ENCODE data around the gene PRDX1. TPM values are rescaled to one million over a fixed set of nuclear protein-coding genes. Genes with fewer than 3 reads are reported as not detected.
A peak's percentile ranks its signal among the peaks of the same experiment; 100 is the strongest.
"Not testable (repeated sequence)": the region's sequence is repeated elsewhere in the genome, so short reads cannot be mapped to it uniquely, and the experiment has no call there.

PRDX1 gene
- total and polyA plus RNA-seq, 3 donors from 2014 or later: 180 to 251 (median 185) TPM

DNA sequence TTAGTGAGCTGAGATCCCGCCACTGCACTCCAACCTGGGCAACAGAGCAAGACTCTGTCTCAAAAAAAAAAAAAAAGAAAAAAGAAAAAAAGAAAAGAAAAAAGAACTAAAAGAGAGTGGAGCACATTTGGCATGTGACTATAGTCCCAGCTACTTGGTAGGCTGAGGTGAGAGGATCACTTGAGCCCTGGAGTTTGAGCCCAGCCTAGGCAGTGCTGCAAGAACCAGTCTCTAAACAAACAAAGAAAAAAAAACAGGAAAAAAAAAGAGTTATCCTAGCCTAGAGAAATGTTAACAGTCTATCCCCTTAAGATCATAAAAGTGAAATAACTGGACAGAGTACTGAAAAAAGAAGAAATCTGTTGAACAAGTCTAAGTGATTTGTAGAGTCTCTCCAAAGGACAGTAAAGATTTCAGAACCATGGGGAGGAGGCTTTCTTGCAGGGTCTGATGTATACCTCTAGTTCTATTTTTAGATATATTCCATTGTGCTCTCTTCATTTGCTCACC, 4.5 kb upstream of the PRDX1 start:
- H3K36me3 ChIP-seq (ENCODE audit: low read depth, missing control alignments): no peaks in the 10 kb centered on the region
- no peaks in the 10 kb centered on the region for H3K27me3 ChIP-seq
- no peak overlapping the region for H3K27ac ChIP-seq
- WGBS, 2 donors: 92 to 100% methylated on average over 1 of the region's 1 CpG
- H3K4me1 ChIP-seq: no peaks in the 10 kb centered on the region
- DNase-seq: no peak
- intact Hi-C loops (cut with DNase I; ENCODE audit: low total_unique reads): no loop called here
- no peaks in the 10 kb centered on the region for H3K9me3 ChIP-seq
- no peak for TF ChIP-seq POLR2A (IDR thresholded peaks at IDR 0.05)
- TF ChIP-seq, protein P1, sequence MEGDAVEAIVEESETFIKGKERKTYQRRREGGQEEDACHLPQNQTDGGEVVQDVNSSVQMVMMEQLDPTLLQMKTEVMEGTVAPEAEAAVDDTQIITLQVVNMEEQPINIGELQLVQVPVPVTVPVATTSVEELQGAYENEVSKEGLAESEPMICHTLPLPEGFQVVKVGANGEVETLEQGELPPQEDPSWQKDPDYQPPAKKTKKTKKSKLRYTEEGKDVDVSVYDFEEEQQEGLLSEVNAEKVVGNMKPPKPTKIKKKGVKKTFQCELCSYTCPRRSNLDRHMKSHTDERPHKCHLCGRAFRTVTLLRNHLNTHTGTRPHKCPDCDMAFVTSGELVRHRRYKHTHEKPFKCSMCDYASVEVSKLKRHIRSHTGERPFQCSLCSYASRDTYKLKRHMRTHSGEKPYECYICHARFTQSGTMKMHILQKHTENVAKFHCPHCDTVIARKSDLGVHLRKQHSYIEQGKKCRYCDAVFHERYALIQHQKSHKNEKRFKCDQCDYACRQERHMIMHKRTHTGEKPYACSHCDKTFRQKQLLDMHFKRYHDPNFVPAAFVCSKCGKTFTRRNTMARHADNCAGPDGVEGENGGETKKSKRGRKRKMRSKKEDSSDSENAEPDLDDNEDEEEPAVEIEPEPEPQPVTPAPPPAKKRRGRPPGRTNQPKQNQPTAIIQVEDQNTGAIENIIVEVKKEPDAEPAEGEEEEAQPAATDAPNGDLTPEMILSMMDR (IDR thresholded peaks at IDR 0.05): no peak
- H3K4me3 ChIP-seq: no peak overlapping the region

DNA sequence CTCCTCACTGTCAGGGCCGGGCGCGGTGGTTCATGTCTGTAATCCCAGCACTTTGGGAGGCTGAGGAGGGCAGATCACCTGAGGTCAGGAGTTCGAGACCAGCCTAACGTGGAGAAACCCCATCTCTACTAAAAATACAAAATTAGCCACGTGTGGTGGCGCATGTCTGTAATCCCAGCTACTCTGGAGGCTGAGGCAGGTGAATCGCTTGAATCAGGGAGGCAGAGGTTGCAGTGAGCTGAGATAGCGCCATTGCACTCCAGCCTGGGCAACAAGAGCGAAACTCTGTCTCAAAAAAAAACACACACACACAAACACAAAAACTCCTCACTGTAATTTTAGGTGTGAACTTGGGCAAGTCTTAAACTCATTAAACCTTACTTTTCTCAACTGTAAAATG, 2.3 kb upstream of the PRDX1 start:
- H3K27ac ChIP-seq: not testable (repeated sequence)

GRCh38 chr1:45523516-45523915, 1.8 kb upstream of the PRDX1 start:
- H3K27ac ChIP-seq; intact Hi-C loops (cut with DNase I; ENCODE audit: low total_unique reads); DNase-seq: not testable (repeated sequence)

More for the DNA sequence above, 2.3 kb upstream of the PRDX1 start:
- H3K4me1 ChIP-seq; H3K4me3 ChIP-seq; intact Hi-C loops (cut with DNase I; ENCODE audit: low total_unique reads); DNase-seq; H3K36me3 ChIP-seq (ENCODE audit: low read depth, missing control alignments); H3K9me3 ChIP-seq; H3K27me3 ChIP-seq: not testable (repeated sequence)
- 93 to 94% methylated on average over 10 of the region's 10 CpGs for WGBS, 2 donors

GRCh38 chr1:45522324-45523104, 830 bp upstream of the PRDX1 start:
- peaks cover 12% of the 10 kb centered on the region for H3K4me1 ChIP-seq
- TF ChIP-seq, protein P1 (IDR thresholded peaks at IDR 0.05): no peak
- TF ChIP-seq POLR2A (IDR thresholded peaks at IDR 0.05): no peak
- no peaks in the 10 kb centered on the region for H3K9me3 ChIP-seq
- peak overlapping the region; percentile 94 to 97 for H3K27ac ChIP-seq
- intact Hi-C loops (cut with DNase I; ENCODE audit: low total_unique reads): no loop called here
- H3K36me3 ChIP-seq (ENCODE audit: low read depth, missing control alignments): no peaks in the 10 kb centered on the region
- WGBS, 2 donors: 62 to 64% methylated on average over 21 of the region's 21 CpGs
- H3K27me3 ChIP-seq: no peaks in the 10 kb centered on the region
- no peak for DNase-seq
- H3K4me3 ChIP-seq: peak overlapping the region; percentile 97

More at GRCh38 chr1:45523516-45523915, 1.8 kb upstream of the PRDX1 start:
- H3K36me3 ChIP-seq (ENCODE audit: low read depth, missing control alignments); H3K4me3 ChIP-seq; H3K27me3 ChIP-seq; H3K9me3 ChIP-seq: not testable (repeated sequence)
- 75 to 76% methylated on average over 2 of the region's 2 CpGs for WGBS, 2 donors
- peaks cover 12% of the 10 kb centered on the region for H3K4me1 ChIP-seq

GRCh38 chr1:45519774-45520173, 1.9 kb downstream of the PRDX1 start:
- H3K9me3 ChIP-seq; H3K27me3 ChIP-seq; H3K27ac ChIP-seq; H3K4me3 ChIP-seq; H3K36me3 ChIP-seq (ENCODE audit: low read depth, missing control alignments); DNase-seq: not testable (repeated sequence)
- intact Hi-C loops (cut with DNase I; ENCODE audit: low total_unique reads): loop anchor here (10.0 kb wide), 1 partner anchor 45 kb away; no protein-coding TSS in a partner anchor
- peaks cover 12% of the 10 kb centered on the region for H3K4me1 ChIP-seq
- whole genome bisulfite sequencing, 2 donors: 76 to 79% methylated on average over 15 to 16 of the region's 16 CpGs

- no peaks in the 10 kb centered on the region for H3K27me3 ChIP-seq
- H3K27ac ChIP-seq: peak overlapping the region; percentile 22 to 34
- no peak overlapping the region for H3K4me3 ChIP-seq
- H3K9me3 ChIP-seq: no peaks in the 10 kb centered on the region
- DNase-seq: peak; percentile 36
- intact Hi-C loops (cut with DNase I; ENCODE audit: low total_unique reads): loop anchor here (10.0 kb wide), 1 partner anchor 46 kb away; no protein-coding TSS in a partner anchor
- no peak for TF ChIP-seq POLR2A (IDR thresholded peaks at IDR 0.05)
- TF ChIP-seq, protein P1 (IDR thresholded peaks at IDR 0.05): no peak
- WGBS, 2 donors: 0 to 16% methylated on average over 1 of the region's 1 CpG
- H3K36me3 ChIP-seq (ENCODE audit: low read depth, missing control alignments): no peaks in the 10 kb centered on the region
- peaks cover 12% of the 10 kb centered on the region for H3K4me1 ChIP-seq
Observed at GRCh38 chr1:45518910-45519309, 2.8 kb downstream of the PRDX1 start.

- not testable (repeated sequence) for H3K27me3 ChIP-seq; H3K9me3 ChIP-seq; H3K4me3 ChIP-seq; DNase-seq; H3K27ac ChIP-seq; H3K36me3 ChIP-seq (ENCODE audit: low read depth, missing control alignments)
- 76 to 81% methylated on average over 3 to 4 of the region's 4 CpGs for WGBS, 2 donors
- H3K4me1 ChIP-seq: peaks cover 12% of the 10 kb centered on the region
- intact Hi-C loops (cut with DNase I; ENCODE audit: low total_unique reads): loop anchor here (10.0 kb wide), 1 partner anchor 46 kb away; no protein-coding TSS in a partner anchor
Observed at GRCh38 chr1:45518366-45518765, 3.3 kb downstream of the PRDX1 start.

All from testis (tissue), 3 donors.